Gastroesophageal sphincter (tissue), 3 donors: Measurements from ENCODE around the gene RFX4.

Source experiments
- CTCF ChIP-seq, 4 experiments: fragments of 200-600 bp in 2 of 4; fragments of 450-650 bp in 2 of 4; sonication (generic) in 1 of 4; IDR thresholded peaks; one replicate each; pipeline ENCODE4 v1.5.1; 2017 to 2019; ENCODE audit warnings: antibody characterized with exemption in 4 of 4, mild to moderate bottlenecking in 2 of 4, moderate library complexity in 2 of 4
- POLR2A ChIP-seq, 2 donors: fragments of 450-650 bp; IDR thresholded peaks; one replicate each; pipeline ENCODE4 v1.6.1; 2017; ENCODE audit warnings: antibody characterized with exemption in 2 of 2, mild to moderate bottlenecking in 2 of 2, moderate library complexity in 1 of 2
- POLR2AphosphoS5 ChIP-seq: sonication (generic); formaldehyde crosslinking; IDR thresholded peaks from one replicate; pipeline ENCODE4 v1.6.1; 2017; ENCODE audit warnings: antibody characterized with exemption

- TF ChIP-seq CTCF (IDR thresholded peaks at IDR 0.05) (no peak), POLR2A (IDR thresholded peaks at IDR 0.05) (no peak), POLR2AphosphoS5 (no peak)
Measured at GRCh38 chr12:106719879-106720278, 137.1 kb downstream of the RFX4 start.
